Upper lobe of right lung (tissue), 1 donor: ENCODE results near the gene FGF9. TPM values are rescaled to one million over a fixed set of nuclear protein-coding genes. Genes with fewer than 3 reads are reported as not detected.

ENCODE experiments used
- ATAC-seq: fragments of 200-7000 bp; cut with Tn5 transposase; one replicate; pipeline ENCODE4 v1.9.1; 2020; ENCODE audit warnings: mild to moderate bottlenecking, moderate library complexity
- DNase-seq: peaks from one replicate; pipeline ENCODE4 v3.0.0-alpha.2; 2020
- H3K27ac ChIP-seq: fragments of 200-600 bp; one replicate; pipeline ENCODE4 v1.8.0; 2022
- H3K27me3 ChIP-seq: fragments of 200-600 bp; one replicate; pipeline ENCODE4 v1.8.0; 2022; ENCODE audit warnings: mild to moderate bottlenecking
- H3K36me3 ChIP-seq: fragments of 200-600 bp; one replicate; pipeline ENCODE4 v1.8.0; 2022
- H3K4me1 ChIP-seq: fragments of 200-600 bp; one replicate; pipeline ENCODE4 v1.8.0; 2022
- H3K4me3 ChIP-seq: fragments of 200-600 bp; one replicate; pipeline ENCODE4 v1.8.0; 2022; ENCODE audit warnings: mild to moderate bottlenecking
- H3K9me3 ChIP-seq: fragments of 200-600 bp; one replicate; pipeline ENCODE4 v1.8.0; 2022
- intact Hi-C: fragments of 100-400 bp; cut with DNase I; formaldehyde crosslinking; loops from one replicate; pipeline ENCODE4 v1.11.0; 2022
- total RNA-seq: library from RNA; stranded (reverse); fragmentation: NEBNext Ultra II Directional; extraction: Animal tissue kit (Norgen Biotek cat#: 25700); gene quantifications from one replicate; pipeline ENCODE4 v1.2.1, GENCODE V29; 2021
- TF ChIP-seq, protein P1 (sequence below): fragments of 200-600 bp; IDR thresholded peaks from one replicate; pipeline ENCODE4 v1.8.0; 2022; ENCODE audit warnings: antibody characterized with exemption
- donor health status: DM: no; HTN: yes; CAD: no; lungs with severe emphysema.

Gene FGF9
- total RNA-seq, 1 donor from 2014 or later = 2.7 TPM

DNA sequence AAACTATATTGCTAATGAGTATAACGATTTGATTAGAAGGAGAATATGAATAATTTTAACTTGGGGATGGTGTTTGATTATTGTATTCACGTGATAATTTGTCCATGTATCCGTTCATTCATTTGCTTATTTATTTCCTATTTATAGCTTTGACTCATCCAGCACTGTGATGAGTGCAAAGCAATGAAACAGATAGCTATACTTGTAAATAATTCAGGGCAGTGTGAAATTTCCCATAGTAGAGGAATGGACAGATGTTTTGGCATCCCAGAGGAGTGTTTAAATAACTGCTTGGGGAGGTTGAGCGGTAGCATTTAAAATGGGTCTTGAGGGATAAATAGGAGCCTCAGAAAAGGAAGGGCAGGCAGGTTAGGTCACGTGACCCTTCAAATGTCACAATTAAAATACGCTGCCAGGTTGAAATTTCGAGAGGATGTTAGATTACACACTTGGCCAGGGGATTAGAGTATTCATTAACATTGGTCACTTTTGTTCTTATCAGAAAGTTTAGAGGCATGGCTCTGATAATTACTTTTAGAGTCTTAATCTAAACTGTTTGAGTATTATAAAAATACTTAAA, 14.7 kb downstream of the FGF9 start:
- Histone ChIP-seq H3K4me3 (no peak overlapping the region), H3K27me3 (no peaks in the 10 kb centered on the region), H3K36me3 (no peaks in the 10 kb centered on the region), H3K27ac (no peak overlapping the region), H3K9me3 (no peaks in the 10 kb centered on the region), H3K4me1 (no peaks in the 10 kb centered on the region)
- TF ChIP-seq, protein P1, sequence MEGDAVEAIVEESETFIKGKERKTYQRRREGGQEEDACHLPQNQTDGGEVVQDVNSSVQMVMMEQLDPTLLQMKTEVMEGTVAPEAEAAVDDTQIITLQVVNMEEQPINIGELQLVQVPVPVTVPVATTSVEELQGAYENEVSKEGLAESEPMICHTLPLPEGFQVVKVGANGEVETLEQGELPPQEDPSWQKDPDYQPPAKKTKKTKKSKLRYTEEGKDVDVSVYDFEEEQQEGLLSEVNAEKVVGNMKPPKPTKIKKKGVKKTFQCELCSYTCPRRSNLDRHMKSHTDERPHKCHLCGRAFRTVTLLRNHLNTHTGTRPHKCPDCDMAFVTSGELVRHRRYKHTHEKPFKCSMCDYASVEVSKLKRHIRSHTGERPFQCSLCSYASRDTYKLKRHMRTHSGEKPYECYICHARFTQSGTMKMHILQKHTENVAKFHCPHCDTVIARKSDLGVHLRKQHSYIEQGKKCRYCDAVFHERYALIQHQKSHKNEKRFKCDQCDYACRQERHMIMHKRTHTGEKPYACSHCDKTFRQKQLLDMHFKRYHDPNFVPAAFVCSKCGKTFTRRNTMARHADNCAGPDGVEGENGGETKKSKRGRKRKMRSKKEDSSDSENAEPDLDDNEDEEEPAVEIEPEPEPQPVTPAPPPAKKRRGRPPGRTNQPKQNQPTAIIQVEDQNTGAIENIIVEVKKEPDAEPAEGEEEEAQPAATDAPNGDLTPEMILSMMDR = no peak
- intact Hi-C loops = no loop called here
- ATAC-seq (no peak), DNase-seq (no peak)

DNA sequence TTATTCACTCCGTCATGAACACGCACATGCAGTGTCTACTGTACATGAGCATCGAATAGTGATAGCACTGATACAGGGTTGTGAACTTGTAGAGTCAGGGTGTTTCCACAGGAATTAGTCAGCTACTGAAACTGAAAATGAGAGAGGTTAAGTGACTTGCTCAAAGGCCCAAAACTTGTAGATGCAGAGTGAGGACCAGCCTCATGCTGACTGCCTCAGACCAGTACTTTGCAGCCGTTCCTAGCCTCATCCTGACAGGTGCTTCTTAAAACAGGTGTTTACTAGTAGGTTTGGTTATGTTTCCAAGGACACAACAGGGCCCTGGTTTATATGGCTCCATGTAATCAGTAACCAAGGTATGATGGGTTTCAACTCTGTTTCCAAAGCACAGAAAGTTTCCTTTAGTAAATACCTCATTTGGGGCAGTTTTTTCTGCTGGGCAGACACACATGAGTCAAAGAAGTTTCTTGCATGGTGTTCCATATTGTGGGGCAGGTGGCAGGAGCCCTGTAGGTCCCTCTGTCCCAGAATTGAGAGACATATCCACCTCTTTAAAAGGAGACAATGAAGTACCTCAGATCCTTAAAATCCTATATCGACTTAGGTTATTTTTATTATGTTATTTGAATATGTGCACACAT, 16.0 kb downstream of the FGF9 start:
- H3K4me3 ChIP-seq = no peak overlapping the region
- TF ChIP-seq, protein P1 = no peak
- H3K4me1 ChIP-seq = no peaks in the 10 kb centered on the region
- H3K36me3 ChIP-seq = no peaks in the 10 kb centered on the region
- intact Hi-C loops = no loop called here
- DNase-seq (no peak), ATAC-seq (no peak)
- H3K27me3 ChIP-seq = no peaks in the 10 kb centered on the region
- H3K27ac ChIP-seq = no peak overlapping the region
- H3K9me3 ChIP-seq = no peaks in the 10 kb centered on the region

DNA sequence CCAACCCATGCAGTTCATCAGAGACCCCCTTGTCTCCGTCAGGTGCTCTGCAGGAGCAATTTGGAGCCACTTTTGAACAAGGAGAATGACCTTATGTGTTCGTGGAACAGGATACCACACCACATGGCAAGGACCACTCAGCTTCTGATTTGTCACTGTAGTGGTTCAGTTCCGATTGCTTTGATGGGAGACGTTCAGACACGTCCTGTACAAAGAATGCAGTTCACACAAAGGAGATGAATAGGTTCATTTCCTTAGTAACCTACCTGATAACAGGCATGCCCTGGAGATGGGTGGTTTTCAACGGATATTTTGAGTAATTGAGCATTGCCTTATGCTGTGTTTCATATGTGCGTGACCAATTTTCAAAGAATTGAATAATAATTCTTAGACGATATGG, 17.2 kb downstream of the FGF9 start:
- no peaks in the 10 kb centered on the region for H3K36me3 ChIP-seq
- no peak overlapping the region for H3K27ac ChIP-seq
- intact Hi-C loops = no loop called here
- no peaks in the 10 kb centered on the region for H3K9me3 ChIP-seq
- no peak overlapping the region for H3K4me3 ChIP-seq
- H3K27me3 ChIP-seq = no peaks in the 10 kb centered on the region
- TF ChIP-seq, protein P1 = no peak
- ATAC-seq (no peak), DNase-seq (no peak)
- no peaks in the 10 kb centered on the region for H3K4me1 ChIP-seq

DNA sequence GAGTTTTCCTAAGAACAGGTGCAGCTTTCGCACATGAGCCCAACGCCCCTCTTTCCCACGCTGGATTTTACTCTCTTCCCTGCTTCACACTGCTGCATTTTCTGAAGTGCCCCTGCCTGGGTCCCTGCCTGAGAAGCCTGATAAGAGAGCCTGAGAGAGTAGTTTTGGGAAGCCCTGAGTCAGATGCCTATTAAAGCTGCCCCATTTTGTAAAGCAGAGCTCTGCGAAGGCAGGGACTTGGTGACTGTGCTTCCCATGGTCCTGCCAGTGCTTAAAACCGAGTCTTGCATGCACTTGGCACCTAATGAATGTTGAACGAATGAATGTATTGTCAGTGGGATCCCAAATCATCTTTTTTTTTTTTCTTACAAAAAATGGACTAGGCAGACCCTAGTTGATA, 18.2 kb downstream of the FGF9 start:
- TF ChIP-seq, protein P1 = no peak
- no peaks in the 10 kb centered on the region for H3K27me3 ChIP-seq
- H3K4me3 ChIP-seq = no peak overlapping the region
- DNase-seq (no peak), ATAC-seq (no peak)
- intact Hi-C loops = no loop called here
- H3K36me3 ChIP-seq = no peaks in the 10 kb centered on the region
- no peaks in the 10 kb centered on the region for H3K9me3 ChIP-seq
- no peaks in the 10 kb centered on the region for H3K4me1 ChIP-seq
- no peak overlapping the region for H3K27ac ChIP-seq

DNA sequence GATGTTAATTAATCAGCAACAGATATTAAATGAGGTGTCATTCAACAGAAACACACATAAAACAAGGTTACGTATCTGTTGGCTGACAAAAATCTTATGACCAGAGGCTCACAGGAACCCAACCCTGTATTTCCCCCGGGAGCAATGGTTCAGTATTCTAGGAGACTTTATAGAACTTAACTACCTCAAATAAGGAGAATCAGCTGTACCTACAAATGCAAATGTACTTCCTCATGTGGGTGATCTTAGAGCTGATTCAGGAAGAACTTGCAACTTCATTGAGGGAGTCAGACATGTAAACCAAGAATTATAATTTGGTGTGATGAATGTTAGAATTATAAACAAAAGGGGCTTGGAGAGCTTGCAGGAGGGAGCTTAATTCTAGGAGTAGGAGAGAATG, 20.1 kb downstream of the FGF9 start:
- H3K27me3 ChIP-seq = no peaks in the 10 kb centered on the region
- ATAC-seq (no peak), DNase-seq (no peak)
- no peak overlapping the region for H3K4me3 ChIP-seq
- intact Hi-C loops = no loop called here
- H3K27ac ChIP-seq = no peak overlapping the region
- TF ChIP-seq, protein P1 = no peak
- H3K36me3 ChIP-seq = no peaks in the 10 kb centered on the region
- no peaks in the 10 kb centered on the region for H3K4me1 ChIP-seq
- no peaks in the 10 kb centered on the region for H3K9me3 ChIP-seq
